GM08714 (cell line): Measurements from ENCODE around the gene THADA.
A peak's percentile ranks its signal among the peaks of the same experiment; 100 is the strongest.
"Not testable (repeated sequence)": the region's sequence is repeated elsewhere in the genome, so short reads cannot be mapped to it uniquely, and the experiment has no call there.

Source experiments
- H3K4me3 ChIP-seq: fragments of 200-500 bp; sonication (Bioruptor generic); 2 replicates; pipeline ENCODE4 v1.5.1; 2014; ENCODE audit warnings: mild to moderate bottlenecking, low read length, inconsistent platforms
- ZNF274 ChIP-seq: IDR thresholded peaks from 2 replicates; pipeline ENCODE4 v1.6.1; 2012; ENCODE audit warnings: mild to moderate bottlenecking, low read depth, low read length

The THADA gene

GRCh38 chr2:43611987-43612894 lies 16.4 kb upstream of the THADA start:
- H3K4me3 ChIP-seq = no peak overlapping the region
- no peak for TF ChIP-seq ZNF274

- H3K4me3 ChIP-seq = no peak overlapping the region
- no peak for TF ChIP-seq ZNF274
These were observed 14.5 kb upstream of the THADA start for GRCh38 chr2:43610361-43610760.

GRCh38 chr2:43609290-43609918 lies 13.6 kb upstream of the THADA start:
- H3K4me3 ChIP-seq = no peak overlapping the region
- no peak for TF ChIP-seq ZNF274

- TF ChIP-seq ZNF274 = no peak
- H3K4me3 ChIP-seq = no peak overlapping the region
These were observed 10.0 kb upstream of the THADA start for GRCh38 chr2:43605851-43606250.

GRCh38 chr2:43605079-43605655 lies 9.3 kb upstream of the THADA start:
- H3K4me3 ChIP-seq = no peak overlapping the region
- no peak for TF ChIP-seq ZNF274

- H3K4me3 ChIP-seq = no peak overlapping the region
- no peak for TF ChIP-seq ZNF274
These were observed 8.8 kb upstream of the THADA start for GRCh38 chr2:43604674-43605073.

GRCh38 chr2:43600596-43600995 lies 4.8 kb upstream of the THADA start:
- not testable (repeated sequence) for H3K4me3 ChIP-seq

- TF ChIP-seq ZNF274 = no peak
- H3K4me3 ChIP-seq = peak overlapping the region; percentile 93
These were observed 963 bp downstream of the THADA start for GRCh38 chr2:43594875-43595274.

- TF ChIP-seq ZNF274 = no peak
These were observed 2.6 kb downstream of the THADA start for GRCh38 chr2:43593254-43593653.

GRCh38 chr2:43592443-43592842 lies 3.4 kb downstream of the THADA start:
- TF ChIP-seq ZNF274 = no peak
- no peak overlapping the region for H3K4me3 ChIP-seq

More at GRCh38 chr2:43593254-43593653, 2.6 kb downstream of the THADA start:
- no peak overlapping the region for H3K4me3 ChIP-seq

GRCh38 chr2:43585708-43586107 lies 10.1 kb downstream of the THADA start:
- no peak for TF ChIP-seq ZNF274
- no peak overlapping the region for H3K4me3 ChIP-seq

GRCh38 chr2:43579275-43579981 lies 16.4 kb downstream of the THADA start:
- no peak for TF ChIP-seq ZNF274

GRCh38 chr2:43576981-43577892 lies 18.6 kb downstream of the THADA start:
- TF ChIP-seq ZNF274 = no peak
- H3K4me3 ChIP-seq = no peak overlapping the region

More at GRCh38 chr2:43579275-43579981, 16.4 kb downstream of the THADA start:
- no peak overlapping the region for H3K4me3 ChIP-seq
